ENCODE data around the gene MSI2. TPM values are rescaled to one million over a fixed set of nuclear protein-coding genes. Genes with fewer than 3 reads are reported as not detected.

Gene MSI2
- total RNA-seq, 1 donor from 2014 or later, result 33.8 TPM

GRCh38 chr17:57273490-57273889, 17.2 kb downstream of the MSI2 start:
- Histone ChIP-seq H3K27me3 (ENCODE audit: control insufficient read depth, insufficient read depth, low read length) (no peaks in the 10 kb centered on the region), H3K4me3 (ENCODE audit: low read depth, low read length) (no peak overlapping the region), H3K36me3 (ENCODE audit: control insufficient read depth, insufficient read depth, low read length) (no peaks in the 10 kb centered on the region)
- TF ChIP-seq, protein P1, sequence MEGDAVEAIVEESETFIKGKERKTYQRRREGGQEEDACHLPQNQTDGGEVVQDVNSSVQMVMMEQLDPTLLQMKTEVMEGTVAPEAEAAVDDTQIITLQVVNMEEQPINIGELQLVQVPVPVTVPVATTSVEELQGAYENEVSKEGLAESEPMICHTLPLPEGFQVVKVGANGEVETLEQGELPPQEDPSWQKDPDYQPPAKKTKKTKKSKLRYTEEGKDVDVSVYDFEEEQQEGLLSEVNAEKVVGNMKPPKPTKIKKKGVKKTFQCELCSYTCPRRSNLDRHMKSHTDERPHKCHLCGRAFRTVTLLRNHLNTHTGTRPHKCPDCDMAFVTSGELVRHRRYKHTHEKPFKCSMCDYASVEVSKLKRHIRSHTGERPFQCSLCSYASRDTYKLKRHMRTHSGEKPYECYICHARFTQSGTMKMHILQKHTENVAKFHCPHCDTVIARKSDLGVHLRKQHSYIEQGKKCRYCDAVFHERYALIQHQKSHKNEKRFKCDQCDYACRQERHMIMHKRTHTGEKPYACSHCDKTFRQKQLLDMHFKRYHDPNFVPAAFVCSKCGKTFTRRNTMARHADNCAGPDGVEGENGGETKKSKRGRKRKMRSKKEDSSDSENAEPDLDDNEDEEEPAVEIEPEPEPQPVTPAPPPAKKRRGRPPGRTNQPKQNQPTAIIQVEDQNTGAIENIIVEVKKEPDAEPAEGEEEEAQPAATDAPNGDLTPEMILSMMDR (IDR thresholded peaks at IDR 0.05; ENCODE audit: insufficient read depth, low read length, poor library complexity, severe bottlenecking), result no peak
- no peak for DNase-seq (ENCODE audit: low read depth)

DNA sequence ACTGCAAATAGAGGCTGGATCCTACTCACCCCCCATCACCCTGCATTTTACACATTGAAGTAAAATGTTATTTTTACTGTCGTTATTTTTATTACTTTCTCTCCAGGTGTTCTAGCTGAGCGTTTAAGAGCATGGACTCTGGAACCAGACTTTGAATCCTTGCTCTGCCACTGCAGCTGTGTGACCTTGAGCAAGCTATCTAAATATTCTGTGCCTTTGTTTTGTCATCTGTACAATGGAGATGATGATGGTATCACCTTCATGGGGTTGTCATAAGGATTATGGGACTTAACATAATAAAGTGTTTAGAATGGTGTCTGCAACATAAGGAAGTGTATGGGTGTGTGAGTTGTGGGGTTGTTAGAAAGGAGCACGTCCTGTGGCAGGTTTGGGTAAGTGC, 17.8 kb downstream of the MSI2 start:
- DNase-seq (ENCODE audit: low read depth), result no peak
- TF ChIP-seq, protein P1 (IDR thresholded peaks at IDR 0.05; ENCODE audit: insufficient read depth, low read length, poor library complexity, severe bottlenecking), result no peak
- H3K36me3 ChIP-seq (ENCODE audit: control insufficient read depth, insufficient read depth, low read length), result no peaks in the 10 kb centered on the region
- no peaks in the 10 kb centered on the region for H3K27me3 ChIP-seq (ENCODE audit: control insufficient read depth, insufficient read depth, low read length)
- H3K4me3 ChIP-seq (ENCODE audit: low read depth, low read length), result no peak overlapping the region

GRCh38 chr17:57275071-57275764, 18.9 kb downstream of the MSI2 start:
- no peak overlapping the region for H3K4me3 ChIP-seq (ENCODE audit: low read depth, low read length)
- H3K36me3 ChIP-seq (ENCODE audit: control insufficient read depth, insufficient read depth, low read length), result no peaks in the 10 kb centered on the region
- DNase-seq (ENCODE audit: low read depth), result no peak
- TF ChIP-seq, protein P1 (IDR thresholded peaks at IDR 0.05; ENCODE audit: insufficient read depth, low read length, poor library complexity, severe bottlenecking), result no peak
- H3K27me3 ChIP-seq (ENCODE audit: control insufficient read depth, insufficient read depth, low read length), result no peaks in the 10 kb centered on the region

- no peaks in the 10 kb centered on the region for H3K36me3 ChIP-seq (ENCODE audit: control insufficient read depth, insufficient read depth, low read length)
- TF ChIP-seq, protein P1 (IDR thresholded peaks at IDR 0.05; ENCODE audit: insufficient read depth, low read length, poor library complexity, severe bottlenecking), result no peak
- DNase-seq (ENCODE audit: low read depth), result no peak
- H3K4me3 ChIP-seq (ENCODE audit: low read depth, low read length), result no peak overlapping the region
- H3K27me3 ChIP-seq (ENCODE audit: control insufficient read depth, insufficient read depth, low read length), result no peaks in the 10 kb centered on the region
These were observed 20.3 kb downstream of the MSI2 start for GRCh38 chr17:57276621-57277020.

DNA sequence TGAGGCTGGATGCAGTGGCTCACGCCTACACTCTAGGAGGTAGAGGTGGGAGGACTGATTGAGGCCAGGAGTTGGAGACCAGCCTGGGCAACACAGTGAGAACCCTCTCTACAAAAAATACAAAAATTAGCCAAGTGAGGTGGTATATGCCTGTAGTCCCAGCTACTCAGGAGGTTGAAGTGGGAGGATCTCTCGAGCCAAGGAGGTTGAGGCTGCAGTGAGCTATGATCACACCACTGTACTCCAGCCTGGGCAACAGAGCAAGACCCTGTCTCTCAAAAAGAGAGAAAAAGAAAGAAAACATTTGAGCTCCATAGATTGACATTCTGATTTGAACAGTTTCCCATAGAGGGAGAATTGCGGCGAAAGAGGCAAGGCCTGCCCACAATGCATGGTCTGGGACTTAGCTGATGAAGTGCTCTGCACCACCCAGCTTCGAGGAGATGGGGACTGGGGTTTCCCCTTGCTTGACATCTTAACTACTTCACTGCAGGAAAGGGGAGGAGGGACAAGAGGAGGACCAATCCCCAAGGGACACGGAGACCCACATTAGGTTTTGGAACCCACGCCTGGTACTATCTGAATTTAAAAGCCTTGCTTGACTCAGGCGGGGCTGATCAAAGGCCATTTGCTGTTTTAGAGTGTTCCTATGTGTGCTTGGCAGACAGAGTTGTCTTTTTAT, 21.7 kb downstream of the MSI2 start:
- H3K36me3 ChIP-seq (ENCODE audit: control insufficient read depth, insufficient read depth, low read length), result no peaks in the 10 kb centered on the region
- TF ChIP-seq, protein P1 (IDR thresholded peaks at IDR 0.05; ENCODE audit: insufficient read depth, low read length, poor library complexity, severe bottlenecking), result no peak
- no peak for DNase-seq (ENCODE audit: low read depth)
- no peaks in the 10 kb centered on the region for H3K27me3 ChIP-seq (ENCODE audit: control insufficient read depth, insufficient read depth, low read length)
- no peak overlapping the region for H3K4me3 ChIP-seq (ENCODE audit: low read depth, low read length)
